ENCODE data around the gene EIF4E2.

Gene EIF4E2

GRCh38 chr2:232532419-232532818 is 18.1 kb upstream of the EIF4E2 start:
- TF ChIP-seq RAD21 (IDR thresholded peaks at IDR 0.05; ENCODE audit: low read depth), result no peak
- no peak for TF ChIP-seq CREB1 (IDR thresholded peaks at IDR 0.05; ENCODE audit: low read depth)
- TF ChIP-seq ZBTB7A (IDR thresholded peaks at IDR 0.05; ENCODE audit: low read depth), result no peak
- no peak for TF ChIP-seq EP300 (IDR thresholded peaks at IDR 0.05; ENCODE audit: borderline replicate concordance)
- TF ChIP-seq CEBPB (IDR thresholded peaks at IDR 0.05), result no peak
- TF ChIP-seq TAF1 (IDR thresholded peaks at IDR 0.05; ENCODE audit: low read depth), result no peak
- no peak for TF ChIP-seq TCF12 (IDR thresholded peaks at IDR 0.05; ENCODE audit: low read depth)
- no peak for TF ChIP-seq FOXM1 (IDR thresholded peaks at IDR 0.05; ENCODE audit: borderline replicate concordance, low read depth)
- TF ChIP-seq MAX (IDR thresholded peaks at IDR 0.05), result no peak
- no peak for TF ChIP-seq REST (IDR thresholded peaks at IDR 0.05; ENCODE audit: low read depth)
- TF ChIP-seq, protein P1, sequence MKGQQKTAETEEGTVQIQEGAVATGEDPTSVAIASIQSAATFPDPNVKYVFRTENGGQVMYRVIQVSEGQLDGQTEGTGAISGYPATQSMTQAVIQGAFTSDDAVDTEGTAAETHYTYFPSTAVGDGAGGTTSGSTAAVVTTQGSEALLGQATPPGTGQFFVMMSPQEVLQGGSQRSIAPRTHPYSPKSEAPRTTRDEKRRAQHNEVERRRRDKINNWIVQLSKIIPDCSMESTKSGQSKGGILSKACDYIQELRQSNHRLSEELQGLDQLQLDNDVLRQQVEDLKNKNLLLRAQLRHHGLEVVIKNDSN (IDR thresholded peaks at IDR 0.05), result no peak
- no peak for TF ChIP-seq YY1 (IDR thresholded peaks at IDR 0.05; ENCODE audit: low read depth)

DNA sequence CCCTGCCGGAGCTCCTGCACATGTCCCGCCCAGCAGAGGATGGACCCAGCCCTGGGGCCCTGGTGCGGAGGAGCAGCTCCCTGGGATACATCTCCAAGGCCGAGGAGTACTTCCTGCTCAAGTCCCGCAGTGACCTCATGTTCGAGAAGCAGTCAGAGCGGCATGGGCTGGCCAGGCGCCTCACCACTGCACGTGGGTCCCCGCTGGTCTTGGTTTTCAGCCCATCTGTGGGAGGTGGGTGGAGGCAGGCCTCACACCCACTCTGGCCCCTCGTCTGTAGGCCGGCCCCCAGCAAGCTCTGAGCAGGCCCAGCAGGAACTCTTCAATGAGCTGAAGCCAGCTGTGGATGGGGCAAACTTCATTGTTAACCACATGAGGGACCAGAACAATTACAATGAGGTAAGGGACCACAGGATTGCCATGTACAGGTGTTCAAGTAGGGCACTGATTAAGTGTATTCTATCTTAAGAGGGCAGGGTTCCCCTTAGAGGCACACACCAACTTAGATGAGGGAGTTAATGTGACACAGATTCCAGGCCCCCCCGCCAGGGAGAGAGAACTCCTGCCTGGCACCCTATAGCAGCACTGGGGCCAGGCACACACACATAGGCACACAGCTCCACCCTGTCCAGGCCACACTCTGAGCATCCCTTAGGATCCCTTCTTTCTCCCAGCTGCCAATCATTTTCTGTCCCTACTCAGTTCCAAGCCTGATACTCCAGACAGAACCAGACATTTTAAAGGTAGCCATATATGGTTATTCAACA is 16.4 kb upstream of the EIF4E2 start:
- no peak for TF ChIP-seq ZBTB7A (IDR thresholded peaks at IDR 0.05; ENCODE audit: low read depth)
- TF ChIP-seq YY1 (IDR thresholded peaks at IDR 0.05; ENCODE audit: low read depth), result no peak
- TF ChIP-seq TEAD4 (IDR thresholded peaks at IDR 0.05), result no peak
- TF ChIP-seq REST (IDR thresholded peaks at IDR 0.05; ENCODE audit: low read depth), result no peak
- no peak for TF ChIP-seq TAF1 (IDR thresholded peaks at IDR 0.05; ENCODE audit: low read depth)
- no peak for TF ChIP-seq MAX (IDR thresholded peaks at IDR 0.05)
- TF ChIP-seq, protein P1 (IDR thresholded peaks at IDR 0.05), result no peak
- no peak for TF ChIP-seq RAD21 (IDR thresholded peaks at IDR 0.05; ENCODE audit: low read depth)
- no peak for TF ChIP-seq EGR1 (IDR thresholded peaks at IDR 0.05)

DNA sequence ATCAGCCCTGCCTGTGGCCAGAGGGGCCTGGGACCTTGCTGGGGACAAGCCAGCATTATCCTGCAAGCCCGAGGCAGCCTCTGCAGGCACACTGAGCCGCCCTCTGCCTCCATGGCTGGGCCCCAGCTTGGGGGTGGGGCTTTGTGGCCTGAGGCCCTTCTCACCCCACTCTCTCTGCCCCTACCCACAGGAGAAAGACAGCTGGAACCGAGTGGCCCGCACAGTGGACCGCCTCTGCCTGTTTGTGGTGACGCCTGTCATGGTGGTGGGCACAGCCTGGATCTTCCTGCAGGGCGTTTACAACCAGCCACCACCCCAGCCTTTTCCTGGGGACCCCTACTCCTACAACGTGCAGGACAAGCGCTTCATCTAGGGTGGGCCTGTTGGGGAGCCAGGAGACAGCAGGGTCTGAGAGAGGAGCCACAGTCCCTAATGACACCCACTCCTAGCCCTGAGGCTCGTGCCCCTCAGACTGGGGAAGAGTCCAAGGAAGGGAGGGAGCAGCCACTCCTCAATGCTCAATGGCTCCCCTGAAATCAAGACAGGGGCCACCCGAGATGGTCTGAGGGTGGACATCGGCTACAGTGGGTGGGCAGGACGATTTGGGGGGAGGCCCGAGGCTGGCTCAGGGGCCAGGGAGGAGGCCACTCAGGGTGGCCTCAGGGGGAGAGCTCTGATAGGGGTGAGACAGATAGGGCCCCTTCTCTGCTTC is 15.4 kb upstream of the EIF4E2 start:
- TF ChIP-seq TEAD4 (IDR thresholded peaks at IDR 0.05) (no peak), ZBTB7A (IDR thresholded peaks at IDR 0.05; ENCODE audit: low read depth) (no peak), RAD21 (IDR thresholded peaks at IDR 0.05; ENCODE audit: low read depth) (no peak), YY1 (IDR thresholded peaks at IDR 0.05; ENCODE audit: low read depth) (no peak), CEBPB (IDR thresholded peaks at IDR 0.05) (no peak), EP300 (IDR thresholded peaks at IDR 0.05; ENCODE audit: borderline replicate concordance) (no peak), MAX (IDR thresholded peaks at IDR 0.05) (no peak), EGR1 (IDR thresholded peaks at IDR 0.05) (no peak), CREB1 (IDR thresholded peaks at IDR 0.05; ENCODE audit: low read depth) (no peak), FOXM1 (IDR thresholded peaks at IDR 0.05; ENCODE audit: borderline replicate concordance, low read depth) (no peak), REST (IDR thresholded peaks at IDR 0.05; ENCODE audit: low read depth) (no peak), TCF12 (IDR thresholded peaks at IDR 0.05; ENCODE audit: low read depth) (no peak), NFIC (IDR thresholded peaks at IDR 0.05) (no peak), TAF1 (IDR thresholded peaks at IDR 0.05; ENCODE audit: low read depth) (no peak)
- TF ChIP-seq, protein P1 (IDR thresholded peaks at IDR 0.05), result no peak

Data from Ishikawa (cell line).